ENCODE data around the gene PPP6R3. TPM values are rescaled to one million over a fixed set of nuclear protein-coding genes. Genes with fewer than 3 reads are reported as not detected.

Gene PPP6R3
- total RNA-seq, 1 experiment from 2014 or later: 138 TPM

DNA sequence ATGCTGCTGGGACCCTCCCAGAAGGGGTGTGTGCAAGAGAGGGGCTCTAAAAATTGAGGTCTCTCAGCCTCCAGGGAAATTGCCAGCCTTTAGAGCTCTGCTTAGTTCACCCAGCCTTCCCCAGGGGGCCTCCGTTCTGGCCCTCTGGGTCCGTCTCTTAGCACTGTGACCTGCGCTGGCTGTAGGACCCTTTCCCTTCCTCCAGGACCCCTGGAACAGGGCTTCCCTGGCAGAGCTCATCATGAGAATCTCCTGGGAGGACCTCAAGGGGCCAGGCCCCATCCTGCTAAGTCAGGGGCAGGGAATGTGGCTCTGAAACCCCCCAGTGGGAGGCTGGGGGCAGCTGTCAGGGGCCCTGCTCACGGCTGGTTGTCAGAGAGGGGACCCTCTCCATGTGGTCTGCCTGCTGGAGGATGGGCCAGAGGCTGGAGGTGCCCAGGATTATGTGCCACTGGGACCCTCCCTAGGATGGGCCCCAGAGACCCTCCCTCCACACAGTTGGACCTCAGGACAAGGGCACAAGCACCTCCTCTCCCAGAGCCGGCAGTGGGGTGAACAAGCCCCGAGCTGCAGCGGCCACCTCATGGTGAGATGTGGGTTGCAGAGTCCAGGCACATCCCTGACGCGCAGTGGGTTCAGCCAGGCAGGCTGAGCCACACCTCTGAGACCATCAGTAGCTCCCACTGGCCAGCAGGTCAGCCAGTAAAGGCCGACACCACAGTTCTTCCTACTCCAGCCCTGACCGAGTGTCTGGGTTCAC, 196.6 kb downstream of the PPP6R3 start:
- no peak overlapping the region for H3K14ac ChIP-seq (ENCODE audit: insufficient read depth, low read length)
- no peak overlapping the region for H4K91ac ChIP-seq (ENCODE audit: insufficient read length, low read depth, low read length)
- no peak overlapping the region for H3T11ph ChIP-seq (ENCODE audit: low read length)
- H3K4me3 Mint-ChIP-seq: no peak overlapping the region
- no peak for DNase-seq
- no peaks in the 10 kb centered on the region for H4K20me1 ChIP-seq (ENCODE audit: control insufficient read depth, insufficient read depth, insufficient read length)
- no peak overlapping the region for H2BK120ac ChIP-seq (ENCODE audit: low read depth, low read length, poor library complexity, severe bottlenecking)
- no CpG with 5 or more reads among the region's 11 CpGs for WGBS (ENCODE audit: extremely low coverage, insufficient read length, low lambda C conversion rate)
- no peak for TF ChIP-seq CTCF (conservative IDR thresholded peaks at IDR 0.05)
- peaks cover 0 to 6% (median 0%) of the 10 kb centered on the region in 3 experiments; a peak in 1 of 7 replicates for H3K36me3 Mint-ChIP-seq (ENCODE audit: insufficient read depth in 1 of 3, low read depth in 3 of 3)
- no peak overlapping the region for H3K27ac ChIP-seq (ENCODE audit: insufficient read length, low read depth, low read length)
- no peak overlapping the region for H3K4ac ChIP-seq (ENCODE audit: low read depth, low read length)
- H3K27me3 ChIP-seq (ENCODE audit: insufficient read depth, low read length): no peaks in the 10 kb centered on the region
- H2BK20ac ChIP-seq (ENCODE audit: low read depth, low read length, poor library complexity, severe bottlenecking): no peak overlapping the region
- no peak overlapping the region for H3K23ac ChIP-seq (ENCODE audit: insufficient read length, low read depth, low read length)
- no peak overlapping the region for H2BK15ac ChIP-seq (ENCODE audit: low read depth, low read length)
- no peaks in the 10 kb centered on the region for H3K4me1 Mint-ChIP-seq
- H3K4me1 ChIP-seq (ENCODE audit: insufficient read depth, low read length): no peaks in the 10 kb centered on the region
- no peak overlapping the region for H3K9ac ChIP-seq (ENCODE audit: extremely low read depth, insufficient read length, low read length)
- H3K23me2 ChIP-seq (ENCODE audit: insufficient read length, low read depth, low read length, poor library complexity, severe bottlenecking): no peaks in the 10 kb centered on the region
- H3K56ac ChIP-seq (ENCODE audit: insufficient read length, low read depth, low read length): no peak overlapping the region
- H3K79me1 ChIP-seq (ENCODE audit: insufficient read depth, low read depth, low read length, poor library complexity, severe bottlenecking): no peaks in the 10 kb centered on the region
- no peak overlapping the region; a peak in 2 of 7 replicates for H3K27ac Mint-ChIP-seq
- no peak overlapping the region for H3K18ac ChIP-seq (ENCODE audit: insufficient read length, low read depth, low read length)
- no peak overlapping the region for H2AK5ac ChIP-seq (ENCODE audit: insufficient read length, low read length)
- no peak overlapping the region for H2AFZ ChIP-seq (ENCODE audit: low read length)
- no peak overlapping the region for H4K5ac ChIP-seq (ENCODE audit: insufficient read length, low read depth, low read length)
- H4K8ac ChIP-seq (replicated peaks; ENCODE audit: insufficient read length, low read depth, low read length): no peak overlapping the region
- H3K79me2 ChIP-seq (ENCODE audit: insufficient read depth, low read length): no peaks in the 10 kb centered on the region
- peaks cover 2 to 11% of the 10 kb centered on the region in 2 experiments for H3K9me3 Mint-ChIP-seq
- H3K4me2 ChIP-seq (ENCODE audit: insufficient read depth, insufficient read length, low read length): no peak overlapping the region
- H2BK5ac ChIP-seq (ENCODE audit: insufficient read length, low read length): no peak overlapping the region
- H3K27me3 Mint-ChIP-seq (ENCODE audit: low read depth): no peaks in the 10 kb centered on the region; the same call in none of the 2 replicates
- no peak overlapping the region for H2BK12ac ChIP-seq (ENCODE audit: insufficient read length, low read depth, low read length)
- no peaks in the 10 kb centered on the region for H3K9me3 ChIP-seq (ENCODE audit: control insufficient read depth, low read depth, low read length)

Measured in H9 (cell line).